ENCODE data around the gene SUSD4.

- no peak for TF ChIP-seq POLR2AphosphoS5 (IDR thresholded peaks at IDR 0.05)
- TF ChIP-seq, protein P1, sequence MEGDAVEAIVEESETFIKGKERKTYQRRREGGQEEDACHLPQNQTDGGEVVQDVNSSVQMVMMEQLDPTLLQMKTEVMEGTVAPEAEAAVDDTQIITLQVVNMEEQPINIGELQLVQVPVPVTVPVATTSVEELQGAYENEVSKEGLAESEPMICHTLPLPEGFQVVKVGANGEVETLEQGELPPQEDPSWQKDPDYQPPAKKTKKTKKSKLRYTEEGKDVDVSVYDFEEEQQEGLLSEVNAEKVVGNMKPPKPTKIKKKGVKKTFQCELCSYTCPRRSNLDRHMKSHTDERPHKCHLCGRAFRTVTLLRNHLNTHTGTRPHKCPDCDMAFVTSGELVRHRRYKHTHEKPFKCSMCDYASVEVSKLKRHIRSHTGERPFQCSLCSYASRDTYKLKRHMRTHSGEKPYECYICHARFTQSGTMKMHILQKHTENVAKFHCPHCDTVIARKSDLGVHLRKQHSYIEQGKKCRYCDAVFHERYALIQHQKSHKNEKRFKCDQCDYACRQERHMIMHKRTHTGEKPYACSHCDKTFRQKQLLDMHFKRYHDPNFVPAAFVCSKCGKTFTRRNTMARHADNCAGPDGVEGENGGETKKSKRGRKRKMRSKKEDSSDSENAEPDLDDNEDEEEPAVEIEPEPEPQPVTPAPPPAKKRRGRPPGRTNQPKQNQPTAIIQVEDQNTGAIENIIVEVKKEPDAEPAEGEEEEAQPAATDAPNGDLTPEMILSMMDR (IDR thresholded peaks at IDR 0.05) = no peak
- TF ChIP-seq POLR2A (IDR thresholded peaks at IDR 0.05) = no peak
- TF ChIP-seq EP300 (IDR thresholded peaks at IDR 0.05) = no peak
These were observed 15.5 kb downstream of the SUSD4 start for GRCh38 chr1:223348439-223348838.

All from gastroesophageal sphincter (tissue), 3 donors.